T-helper 17 cell (primary cell): ENCODE data around the gene CZIB. TPM values are rescaled to one million over a fixed set of nuclear protein-coding genes. Genes with fewer than 3 reads are reported as not detected.

Experiments
- ATAC-seq: fragments of 150-1000 bp; cut with Tn5 transposase; 2 replicates; pipeline ENCODE4 v1.10.0; 2021; ENCODE audit warnings: mild to moderate bottlenecking, moderate library complexity
- DNase-seq, 3 donors: peaks; one replicate each; pipeline versions ENCODE4 v3.0.0 to v3.0.0-alpha.2; 2020 to 2021
- H3K9me3 ChIP-seq: one replicate; pipeline ENCODE4 v1.7.0; 2013; ENCODE audit warnings: low read length, mild to moderate bottlenecking; ENCODE audit not compliant: control insufficient read depth, poor library complexity, severe bottlenecking
- H3K27ac Mint-ChIP-seq: one replicate; pipeline ENCODE4 v1.8.0; 2022; ENCODE audit warnings: mild to moderate bottlenecking, moderate library complexity, mixed read lengths
- H3K27me3 Mint-ChIP-seq: one replicate; pipeline ENCODE4 v1.8.0; 2022; ENCODE audit warnings: mixed read lengths
- H3K36me3 Mint-ChIP-seq: one replicate; pipeline ENCODE4 v1.8.0; 2022; ENCODE audit warnings: low read depth, mixed read lengths
- H3K4me1 Mint-ChIP-seq: one replicate; pipeline ENCODE4 v1.8.0; 2022; ENCODE audit warnings: mild to moderate bottlenecking, mixed read lengths
- H3K4me3 Mint-ChIP-seq: one replicate; pipeline ENCODE4 v1.8.0; 2022; ENCODE audit warnings: mild to moderate bottlenecking, moderate library complexity, mixed read lengths
- total RNA-seq, 4 donors: library from RNA in 2 of 4; stranded (reverse) in 2 of 4; gene quantifications; one replicate each; pipeline ENCODE4 v1.2.3 and lab custom pipeline; 2022 to 2026

Gene CZIB
- total RNA-seq (10 to 100 TPM; 28.7 to 38.6 TPM), total RNA-seq (lab: John Stamatoyannopoulos, UW) (24.0 to 55.6 reads per million in 2 donors)

GRCh38 chr1:53220171-53220961, at the start of gene CZIB:
Gene CZIB, minus strand, starts transcription at chr1:53220634. Its CDS starts 59 bp downstream, at chr1:53220575.
- DNase-seq (peak; percentile 81 to 91 (median 87)), ATAC-seq (peak; percentile 94)
- Mint-ChIP-seq H3K4me1 (peaks cover 15% of the 10 kb centered on the region), H3K27ac (peak within 1 kb of the TSS; percentile 92), H3K4me3 (peak within 1 kb of the TSS; percentile 85), H3K27me3 (no peaks in the 10 kb centered on the region), H3K36me3 (no peaks in the 10 kb centered on the region)
- H3K9me3 ChIP-seq: no peaks in the 10 kb centered on the region

GRCh38 chr1:53270107-53270506, 49.7 kb upstream of the CZIB start:
- Mint-ChIP-seq H3K4me1 (peaks cover 6% of the 10 kb centered on the region), H3K36me3 (peaks cover 17% of the 10 kb centered on the region), H3K27me3 (no peaks in the 10 kb centered on the region), H3K27ac (no peak overlapping the region), H3K4me3 (no peak overlapping the region)
- DNase-seq (no peak), ATAC-seq (no peak)
- no peaks in the 10 kb centered on the region for H3K9me3 ChIP-seq

- DNase-seq (no peak), ATAC-seq (no peak)
- Mint-ChIP-seq H3K4me1 (peaks cover 6% of the 10 kb centered on the region), H3K36me3 (peaks cover 19% of the 10 kb centered on the region), H3K4me3 (no peak overlapping the region), H3K27me3 (no peaks in the 10 kb centered on the region), H3K27ac (no peak overlapping the region)
- no peaks in the 10 kb centered on the region for H3K9me3 ChIP-seq
Measured at GRCh38 chr1:53267761-53268160, 47.3 kb upstream of the CZIB start.

- H3K27ac Mint-ChIP-seq: no peak overlapping the region
- DNase-seq (no peak), ATAC-seq (no peak)
- H3K36me3 Mint-ChIP-seq: peaks cover 19% of the 10 kb centered on the region
- peaks cover 6% of the 10 kb centered on the region for H3K4me1 Mint-ChIP-seq
- no peaks in the 10 kb centered on the region for H3K27me3 Mint-ChIP-seq
- H3K4me3 Mint-ChIP-seq: no peak overlapping the region
- no peaks in the 10 kb centered on the region for H3K9me3 ChIP-seq
Measured at GRCh38 chr1:53266038-53266437, 45.6 kb upstream of the CZIB start.

- no peak overlapping the region for H3K27ac Mint-ChIP-seq
Measured at GRCh38 chr1:53265581-53265980, 45.1 kb upstream of the CZIB start.

GRCh38 chr1:53264048-53264447, 43.6 kb upstream of the CZIB start:
- H3K36me3 Mint-ChIP-seq: peaks cover 17% of the 10 kb centered on the region
- no peaks in the 10 kb centered on the region for H3K9me3 ChIP-seq
- ATAC-seq (no peak), DNase-seq (no peak)
- no peak overlapping the region for H3K4me3 Mint-ChIP-seq
- H3K27ac Mint-ChIP-seq: no peak overlapping the region
- no peaks in the 10 kb centered on the region for H3K27me3 Mint-ChIP-seq
- no peaks in the 10 kb centered on the region for H3K4me1 Mint-ChIP-seq

More at GRCh38 chr1:53265581-53265980, 45.1 kb upstream of the CZIB start:
- ATAC-seq (no peak), DNase-seq (no peak)
- H3K9me3 ChIP-seq: no peaks in the 10 kb centered on the region
- Mint-ChIP-seq H3K27me3 (no peaks in the 10 kb centered on the region), H3K4me1 (peaks cover 6% of the 10 kb centered on the region), H3K4me3 (no peak overlapping the region), H3K36me3 (peaks cover 21% of the 10 kb centered on the region)

- H3K27me3 Mint-ChIP-seq: no peaks in the 10 kb centered on the region
- H3K9me3 ChIP-seq: no peaks in the 10 kb centered on the region
- H3K27ac Mint-ChIP-seq: no peak overlapping the region
- no peaks in the 10 kb centered on the region for H3K4me1 Mint-ChIP-seq
- H3K4me3 Mint-ChIP-seq: no peak overlapping the region
- DNase-seq (no peak), ATAC-seq (no peak)
- H3K36me3 Mint-ChIP-seq: peaks cover 18% of the 10 kb centered on the region
Measured at GRCh38 chr1:53262000-53262399, 41.6 kb upstream of the CZIB start.

GRCh38 chr1:53260631-53261247, 40.3 kb upstream of the CZIB start:
- no peaks in the 10 kb centered on the region for H3K4me1 Mint-ChIP-seq
- no peaks in the 10 kb centered on the region for H3K27me3 Mint-ChIP-seq
- no peak overlapping the region for H3K4me3 Mint-ChIP-seq
- DNase-seq: no peak
- no peak for ATAC-seq
- no peaks in the 10 kb centered on the region for H3K9me3 ChIP-seq
- no peak overlapping the region for H3K27ac Mint-ChIP-seq
- peaks cover 18% of the 10 kb centered on the region for H3K36me3 Mint-ChIP-seq

GRCh38 chr1:53259932-53260331, 39.5 kb upstream of the CZIB start:
- no peak for ATAC-seq

GRCh38 chr1:53258216-53258615, 37.8 kb upstream of the CZIB start:
- H3K4me3 Mint-ChIP-seq: no peak overlapping the region
- no peak for DNase-seq
- no peak overlapping the region for H3K27ac Mint-ChIP-seq
- no peaks in the 10 kb centered on the region for H3K27me3 Mint-ChIP-seq
- peaks cover 10% of the 10 kb centered on the region for H3K36me3 Mint-ChIP-seq
- no peak for ATAC-seq
- no peaks in the 10 kb centered on the region for H3K4me1 Mint-ChIP-seq
- no peaks in the 10 kb centered on the region for H3K9me3 ChIP-seq

More at GRCh38 chr1:53259932-53260331, 39.5 kb upstream of the CZIB start:
- H3K9me3 ChIP-seq: no peaks in the 10 kb centered on the region
- H3K36me3 Mint-ChIP-seq: peaks cover 13% of the 10 kb centered on the region
- no peaks in the 10 kb centered on the region for H3K4me1 Mint-ChIP-seq
- no peaks in the 10 kb centered on the region for H3K27me3 Mint-ChIP-seq
- no peak for DNase-seq
- peak overlapping the region; percentile 11 for H3K27ac Mint-ChIP-seq
- H3K4me3 Mint-ChIP-seq: peak overlapping the region; percentile 7

- no peak overlapping the region for H3K4me3 Mint-ChIP-seq
- ATAC-seq: no peak
- H3K9me3 ChIP-seq: no peaks in the 10 kb centered on the region
- DNase-seq: no peak
- peaks cover 10% of the 10 kb centered on the region for H3K36me3 Mint-ChIP-seq
- H3K27ac Mint-ChIP-seq: no peak overlapping the region
- H3K27me3 Mint-ChIP-seq: no peaks in the 10 kb centered on the region
- no peaks in the 10 kb centered on the region for H3K4me1 Mint-ChIP-seq
Measured at GRCh38 chr1:53257454-53258081, 37.1 kb upstream of the CZIB start.

- Mint-ChIP-seq H3K27me3 (no peaks in the 10 kb centered on the region), H3K4me1 (no peaks in the 10 kb centered on the region), H3K36me3 (peaks cover 10% of the 10 kb centered on the region), H3K27ac (no peak overlapping the region), H3K4me3 (no peak overlapping the region)
- no peaks in the 10 kb centered on the region for H3K9me3 ChIP-seq
- ATAC-seq (no peak), DNase-seq (no peak)
Measured at GRCh38 chr1:53256511-53257453, 36.3 kb upstream of the CZIB start.
